ENCODE results near the gene EML5.

The EML5 gene

DNA sequence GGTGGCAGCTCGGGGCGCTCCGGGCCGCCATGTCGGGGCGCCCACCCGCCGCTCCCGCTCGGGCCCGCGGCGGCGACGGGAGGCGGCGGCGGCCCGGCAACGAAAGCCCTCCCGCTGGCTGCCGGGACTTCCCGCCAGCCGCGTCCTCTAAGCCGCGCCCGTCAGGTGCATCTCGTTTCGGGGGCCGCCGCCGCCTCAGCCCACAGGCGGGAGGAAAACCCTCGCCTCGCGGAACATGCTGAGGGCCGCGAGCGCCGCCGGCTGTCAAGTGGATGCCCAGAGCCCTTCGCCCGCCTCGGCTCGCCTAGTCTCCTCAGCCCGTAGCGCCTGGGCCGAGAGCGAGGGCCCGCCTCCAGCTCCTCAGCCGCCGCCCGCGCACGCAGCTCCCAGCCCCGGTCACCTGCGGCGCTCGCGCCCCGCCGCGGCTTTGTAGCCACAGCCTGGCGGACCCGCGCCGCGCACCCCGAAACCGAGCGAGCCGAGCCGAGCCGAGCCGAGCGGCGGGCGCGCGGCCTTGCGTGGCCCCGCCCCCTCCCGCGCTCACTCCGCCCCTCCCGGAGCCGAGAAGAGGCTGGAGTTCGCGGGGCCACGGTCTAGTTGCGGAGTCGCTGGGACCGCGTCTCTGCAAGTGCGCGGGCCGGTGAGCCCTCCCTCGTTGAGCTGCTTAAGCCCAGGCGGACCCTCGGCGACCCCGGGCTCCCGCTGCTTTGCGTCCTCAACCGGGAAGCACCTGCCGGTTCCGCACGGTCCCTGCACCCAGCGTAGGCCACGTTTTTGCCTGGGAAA, at the start of gene EML5:
TSS of gene EML5 (minus strand) at position 481 of the 786 bp plus-strand sequence. CDS start at position 31, 450 bp downstream.
- TF ChIP-seq, protein P1, sequence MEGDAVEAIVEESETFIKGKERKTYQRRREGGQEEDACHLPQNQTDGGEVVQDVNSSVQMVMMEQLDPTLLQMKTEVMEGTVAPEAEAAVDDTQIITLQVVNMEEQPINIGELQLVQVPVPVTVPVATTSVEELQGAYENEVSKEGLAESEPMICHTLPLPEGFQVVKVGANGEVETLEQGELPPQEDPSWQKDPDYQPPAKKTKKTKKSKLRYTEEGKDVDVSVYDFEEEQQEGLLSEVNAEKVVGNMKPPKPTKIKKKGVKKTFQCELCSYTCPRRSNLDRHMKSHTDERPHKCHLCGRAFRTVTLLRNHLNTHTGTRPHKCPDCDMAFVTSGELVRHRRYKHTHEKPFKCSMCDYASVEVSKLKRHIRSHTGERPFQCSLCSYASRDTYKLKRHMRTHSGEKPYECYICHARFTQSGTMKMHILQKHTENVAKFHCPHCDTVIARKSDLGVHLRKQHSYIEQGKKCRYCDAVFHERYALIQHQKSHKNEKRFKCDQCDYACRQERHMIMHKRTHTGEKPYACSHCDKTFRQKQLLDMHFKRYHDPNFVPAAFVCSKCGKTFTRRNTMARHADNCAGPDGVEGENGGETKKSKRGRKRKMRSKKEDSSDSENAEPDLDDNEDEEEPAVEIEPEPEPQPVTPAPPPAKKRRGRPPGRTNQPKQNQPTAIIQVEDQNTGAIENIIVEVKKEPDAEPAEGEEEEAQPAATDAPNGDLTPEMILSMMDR (IDR thresholded peaks at IDR 0.05) = peak; percentile 37 to 52
- Histone ChIP-seq H3K27ac (peak within 1 kb of the TSS; percentile 67 to 72), H3K27me3 (no peaks in the 10 kb centered on the region), H3K4me1 (peaks cover 0 to 16% (median 10%) of the 10 kb centered on the region in 4 donors), H3K4me3 (peak within 1 kb of the TSS; percentile 69 to 74), H3K9me3 (no peaks in the 10 kb centered on the region), H3K36me3 (no peaks in the 10 kb centered on the region)
- DNase-seq = peak; percentile 73 to 85
- intact Hi-C loops (cut with DNase I; ENCODE audit: low total_unique reads) = no loop called here

- peaks cover 0 to 17% (median 7%) of the 10 kb centered on the region in 3 donors for H3K36me3 ChIP-seq
- H3K27ac ChIP-seq = no peak overlapping the region
- DNase-seq = no peak
- H3K4me3 ChIP-seq = no peak overlapping the region
- TF ChIP-seq, protein P1 (IDR thresholded peaks at IDR 0.05) = no peak
- no peaks in the 10 kb centered on the region for H3K27me3 ChIP-seq
- H3K4me1 ChIP-seq = no peaks in the 10 kb centered on the region
- intact Hi-C loops (cut with DNase I; ENCODE audit: low total_unique reads) = no loop called here
- no peaks in the 10 kb centered on the region for H3K9me3 ChIP-seq
Measured at GRCh38 chr14:88842414-88842813, 49.7 kb upstream of the EML5 start.

- Histone ChIP-seq H3K4me1 (no peaks in the 10 kb centered on the region), H3K4me3 (no peak overlapping the region), H3K36me3 (peaks cover 0 to 17% (median 7%) of the 10 kb centered on the region in 3 donors), H3K9me3 (no peaks in the 10 kb centered on the region), H3K27me3 (no peaks in the 10 kb centered on the region), H3K27ac (no peak overlapping the region)
- TF ChIP-seq, protein P1 (IDR thresholded peaks at IDR 0.05) = no peak
- intact Hi-C loops (cut with DNase I; ENCODE audit: low total_unique reads) = no loop called here
- no peak for DNase-seq
Measured at GRCh38 chr14:88841741-88842140, 49.0 kb upstream of the EML5 start.

DNA sequence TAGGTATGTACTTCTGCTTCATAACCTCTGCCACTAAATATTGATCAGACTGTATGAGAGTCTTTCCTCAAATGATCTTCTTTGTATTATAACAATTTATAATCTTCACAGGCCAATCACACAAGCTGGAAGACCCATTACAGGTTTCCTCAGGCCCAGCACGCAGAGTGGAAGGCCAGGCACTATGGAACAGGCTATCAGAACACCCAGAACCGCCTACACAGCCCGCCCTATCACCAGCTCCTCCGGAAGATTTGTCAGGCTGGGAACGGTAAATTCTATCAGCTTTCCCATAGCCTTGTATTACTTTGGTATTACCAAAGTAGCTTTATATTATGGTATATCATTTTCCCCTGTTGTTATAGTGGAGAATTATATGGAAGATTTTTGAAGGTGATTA, 48.2 kb upstream of the EML5 start:
- Histone ChIP-seq H3K4me1 (peaks cover 0 to 4% (median under 1%) of the 10 kb centered on the region in 4 donors), H3K27ac (no peak overlapping the region), H3K36me3 (peaks cover 0 to 17% (median 7%) of the 10 kb centered on the region in 3 donors), H3K9me3 (no peaks in the 10 kb centered on the region), H3K4me3 (no peak overlapping the region), H3K27me3 (no peaks in the 10 kb centered on the region)
- intact Hi-C loops (cut with DNase I; ENCODE audit: low total_unique reads) = no loop called here
- no peak for DNase-seq
- TF ChIP-seq, protein P1 (IDR thresholded peaks at IDR 0.05) = no peak

GRCh38 chr14:88838015-88838414, 45.3 kb upstream of the EML5 start:
- no peak overlapping the region for H3K27ac ChIP-seq
- peaks cover 0 to 17% (median 7%) of the 10 kb centered on the region in 3 donors for H3K36me3 ChIP-seq
- no peak for DNase-seq
- no peaks in the 10 kb centered on the region for H3K27me3 ChIP-seq
- peaks cover 0 to 28% (median 17%) of the 10 kb centered on the region in 4 donors for H3K4me1 ChIP-seq
- no peak overlapping the region for H3K4me3 ChIP-seq
- intact Hi-C loops (cut with DNase I; ENCODE audit: low total_unique reads) = no loop called here
- no peaks in the 10 kb centered on the region for H3K9me3 ChIP-seq
- TF ChIP-seq, protein P1 (IDR thresholded peaks at IDR 0.05) = no peak

Data from tibial artery (tissue), 4 donors.